PFSK-1 (cell line): Measurements from ENCODE around the gene SLC35F1.

Experiments used
- POLR2AphosphoS5 ChIP-seq: IDR thresholded peaks from 2 replicates; pipeline ENCODE4 v1.6.1; 2012; ENCODE audit warnings: low read depth, mild to moderate bottlenecking, control low read depth, low read length, moderate library complexity
- SIN3A ChIP-seq: IDR thresholded peaks from 2 replicates; pipeline ENCODE4 v1.6.1; 2012; ENCODE audit warnings: mild to moderate bottlenecking, low read length, moderate library complexity, borderline replicate concordance; ENCODE audit not compliant: insufficient read depth

- no peak for TF ChIP-seq POLR2AphosphoS5
- no peak for TF ChIP-seq SIN3A
Measured at GRCh38 chr6:118223316-118223715, 316.3 kb downstream of the SLC35F1 start.
